GM06990 (cell line): ENCODE measurements around the gene MSL1.
"Not testable (repeated sequence)": the region's sequence is repeated elsewhere in the genome, so short reads cannot be mapped to it uniquely, and the experiment has no call there.

ENCODE experiments used
- DNase-seq: peaks from one replicate; pipeline ENCODE4 v3.0.0-alpha.2; 2011; ENCODE audit not compliant: insufficient read length; ENCODE audit errors: extremely low read depth
- H3K27me3 ChIP-seq: replicated peaks from 2 replicates; pipeline ENCODE4 v1.6.0; 2011; ENCODE audit warnings: low read length; ENCODE audit not compliant: control insufficient read depth, insufficient read depth
- H3K36me3 ChIP-seq: 2 replicates; pipeline ENCODE4 v1.5.1; 2011; ENCODE audit warnings: low read length; ENCODE audit not compliant: control insufficient read depth, insufficient read depth
- H3K4me3 ChIP-seq: replicated peaks from 2 replicates; pipeline ENCODE4 v1.5.1; 2011; ENCODE audit warnings: low read depth, mild to moderate bottlenecking, control low read depth, low read length
- CTCF ChIP-seq: IDR thresholded peaks from 2 replicates; pipeline ENCODE4 v1.5.1; 2011; ENCODE audit warnings: low read length, control low read depth, mild to moderate bottlenecking, inconsistent platforms; ENCODE audit not compliant: insufficient read depth, poor library complexity, severe bottlenecking

MSL1 gene

DNA sequence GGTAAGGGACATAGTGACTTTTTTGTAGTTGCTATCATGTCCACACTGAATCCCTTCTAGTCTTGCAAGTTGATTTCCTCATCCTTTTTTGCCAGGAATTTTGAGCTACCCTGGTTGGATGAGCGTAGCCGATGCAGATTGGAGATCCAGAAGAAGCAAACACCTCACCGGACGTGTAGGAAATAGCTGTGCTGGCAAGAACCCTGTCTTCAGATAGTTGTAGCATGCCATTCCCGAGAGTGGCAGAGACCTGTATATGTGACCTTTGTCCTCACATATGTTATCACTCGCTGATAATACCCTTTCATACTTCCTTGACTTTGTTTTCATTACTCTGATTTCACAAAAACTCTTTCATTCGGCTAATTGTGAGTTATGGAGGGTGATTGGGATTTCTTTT lies 12.4 kb downstream of the MSL1 start:
- Histone ChIP-seq H3K36me3 (peaks cover 22% of the 10 kb centered on the region), H3K27me3 (no peaks in the 10 kb centered on the region), H3K4me3 (no peak overlapping the region)
- no peak for TF ChIP-seq CTCF
- no peak for DNase-seq

DNA sequence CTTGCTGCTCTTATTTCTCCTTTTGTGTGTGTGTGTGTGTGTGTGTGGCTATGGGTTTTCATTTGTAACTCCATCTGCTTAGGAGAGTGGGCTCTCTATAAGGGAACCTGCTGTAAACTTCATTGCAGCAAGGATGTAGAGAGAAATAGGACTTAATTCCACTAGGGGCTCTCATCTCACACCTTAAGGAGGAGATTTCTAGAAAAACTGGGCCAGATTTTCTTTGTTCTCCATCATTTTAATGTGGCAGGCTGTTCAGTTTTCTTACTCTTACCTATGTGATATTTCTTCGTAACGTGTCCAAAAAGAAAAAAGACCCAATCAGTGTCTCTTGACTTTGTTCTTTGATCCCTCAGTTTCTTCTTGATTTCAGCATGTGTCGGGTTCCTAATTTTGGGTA lies 14.0 kb downstream of the MSL1 start:
- TF ChIP-seq CTCF = no peak
- no peak overlapping the region for H3K4me3 ChIP-seq
- no peaks in the 10 kb centered on the region for H3K27me3 ChIP-seq
- no peak for DNase-seq
- peaks cover 17% of the 10 kb centered on the region for H3K36me3 ChIP-seq

GRCh38 chr17:40139566-40140058 lies 17.8 kb downstream of the MSL1 start:
- TF ChIP-seq CTCF = no peak
- no peak for DNase-seq
- Histone ChIP-seq H3K36me3 (peaks cover 6% of the 10 kb centered on the region), H3K4me3 (peak overlapping the region; percentile 85), H3K27me3 (no peaks in the 10 kb centered on the region)

DNA sequence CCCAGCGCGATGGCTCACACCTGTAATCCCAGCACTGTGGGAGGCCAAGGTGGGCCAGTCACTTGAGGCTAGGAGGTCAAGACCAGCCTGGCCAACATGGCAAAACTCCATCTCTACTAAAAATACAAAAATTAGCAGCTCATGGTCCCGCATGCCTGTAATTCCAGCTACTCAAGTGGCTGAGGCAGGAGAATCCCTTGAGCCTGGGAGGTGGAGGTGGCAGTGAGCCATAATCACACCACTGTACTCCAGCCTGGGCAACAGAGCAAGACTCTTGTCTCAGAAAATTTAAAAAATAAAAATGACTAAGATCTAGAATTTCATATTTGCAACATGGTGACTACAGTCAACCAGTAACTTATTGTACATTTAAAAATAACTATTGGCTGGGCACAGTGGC lies 21.4 kb downstream of the MSL1 start:
- not testable (repeated sequence) for H3K4me3 ChIP-seq, H3K36me3 ChIP-seq

DNA sequence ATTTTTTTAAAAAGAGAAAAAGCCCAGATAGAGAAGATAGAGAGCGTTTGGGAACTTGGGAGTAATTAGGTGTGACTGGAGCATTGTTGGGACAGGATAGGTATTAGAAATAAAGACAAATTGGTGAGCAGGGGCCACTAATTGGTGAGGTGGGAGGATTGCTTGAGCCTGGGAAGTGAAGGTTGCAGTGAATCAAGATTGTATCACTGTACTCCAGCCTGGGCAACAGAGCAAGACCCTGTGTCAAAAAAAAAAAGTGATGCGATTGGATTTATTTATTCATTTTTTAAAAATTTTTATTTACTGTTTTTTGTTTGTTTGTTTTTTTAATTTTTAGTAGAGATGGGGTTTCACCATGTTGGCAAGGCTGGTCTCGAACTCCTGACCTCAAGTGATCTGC lies 23.7 kb downstream of the MSL1 start:
- H3K36me3 ChIP-seq = peaks cover 9% of the 10 kb centered on the region
- H3K27me3 ChIP-seq = no peaks in the 10 kb centered on the region
- DNase-seq = no peak
- no peak overlapping the region for H3K4me3 ChIP-seq
- no peak for TF ChIP-seq CTCF

More for the DNA sequence above, 21.4 kb downstream of the MSL1 start:
- H3K27me3 ChIP-seq, DNase-seq: not testable (repeated sequence)

GRCh38 chr17:40148527-40148926 lies 26.8 kb downstream of the MSL1 start:
- no peak for DNase-seq
- no peak for TF ChIP-seq CTCF
- Histone ChIP-seq H3K4me3 (no peak overlapping the region), H3K27me3 (no peaks in the 10 kb centered on the region), H3K36me3 (peaks cover 11% of the 10 kb centered on the region)
